IMR-90 (cell line): ENCODE measurements around the gene TNNC2. TPM values are rescaled to one million over a fixed set of nuclear protein-coding genes. Genes with fewer than 3 reads are reported as not detected.
A peak's percentile ranks its signal among the peaks of the same experiment; 100 is the strongest.

ENCODE experiments used
- ATAC-seq: fragments of 200-7000 bp; cut with Tn5 transposase; 2 replicates; pipeline ENCODE4 v1.9.1; 2020; ENCODE audit warnings: low read depth, mild to moderate bottlenecking, moderate library complexity
- BruUV-seq: library from RNA; stranded (reverse); fragments of 400-500 nt; replicated peaks from 2 replicates; lab custom pipeline; 2021; lab: Mats Ljungman, UMichigan
- CTCF ChIA-PET: fragments of 300-600 bp; formaldehyde crosslinking; extraction: SDS; loops from one replicate; lab custom pipeline; 2021; ENCODE audit warnings: antibody characterized with exemption; lab: Yijun Ruan, JAX
- POLR2A ChIA-PET: fragments of 300-600 bp; sonication (Branson Sonifier 250); formaldehyde crosslinking; loops from one replicate; lab custom pipeline; 2022; ENCODE audit warnings: antibody characterized with exemption; ENCODE audit not compliant: unreplicated experiment; lab: Charles Lee
- DNase-seq: peaks from one replicate; pipeline ENCODE4 v3.0.0; 2013
- H2AFZ ChIP-seq: replicated peaks from 2 replicates; pipeline ENCODE3; 2013; ENCODE audit warnings: low read length, mild to moderate bottlenecking; ENCODE audit not compliant: poor library complexity
- H2AK5ac ChIP-seq: 2 replicates; pipeline ENCODE4 v1.6.1; 2013; ENCODE audit warnings: low read depth, low read length, inconsistent platforms
- H2AK9ac ChIP-seq: replicated peaks from 2 replicates; pipeline ENCODE3; 2013; ENCODE audit warnings: mild to moderate bottlenecking, low read depth, low read length, moderate library complexity; ENCODE audit not compliant: poor library complexity
- H2BK120ac ChIP-seq: 2 replicates; pipeline ENCODE4 v1.6.1; 2013; ENCODE audit warnings: low read depth, low read length, inconsistent platforms
- H2BK15ac ChIP-seq: 3 replicates; pipeline ENCODE4 v1.6.1; 2013; ENCODE audit warnings: low read depth, low read length, inconsistent platforms
- H2BK20ac ChIP-seq: 2 replicates; pipeline ENCODE4 v1.6.1; 2013; ENCODE audit warnings: low read depth, mild to moderate bottlenecking, inconsistent platforms, low read length, moderate library complexity
- H2BK5ac ChIP-seq: 2 replicates; pipeline ENCODE4 v1.6.1; 2013; ENCODE audit warnings: mild to moderate bottlenecking, low read depth, low read length, inconsistent platforms; ENCODE audit not compliant: poor library complexity, severe bottlenecking
- H3K14ac ChIP-seq: replicated peaks from 2 replicates; pipeline ENCODE4 v1.6.1; 2013; ENCODE audit warnings: low read depth, low read length, inconsistent platforms
- H3K18ac ChIP-seq: 2 replicates; pipeline ENCODE4 v1.6.1; 2013; ENCODE audit warnings: low read depth, low read length, control low read depth
- H3K23ac ChIP-seq: 2 replicates; pipeline ENCODE4 v1.6.1; 2013; ENCODE audit warnings: low read depth, low read length, inconsistent platforms
- H3K27ac ChIP-seq: 2 replicates; pipeline ENCODE4 v1.5.1; 2013; ENCODE audit warnings: mild to moderate bottlenecking, control low read depth, low read length; ENCODE audit not compliant: insufficient read depth
- H3K27me3 ChIP-seq: 2 replicates; pipeline ENCODE4 v1.6.1; 2013; ENCODE audit warnings: low read length; ENCODE audit not compliant: control insufficient read depth, insufficient read depth
- H3K36me3 ChIP-seq: 2 replicates; pipeline ENCODE4 v1.6.1; 2013; ENCODE audit warnings: low read length, mixed read lengths; ENCODE audit not compliant: control insufficient read depth, insufficient read depth
- H3K4ac ChIP-seq: 2 replicates; pipeline ENCODE4 v1.6.1; 2013; ENCODE audit warnings: low read depth, low read length, inconsistent platforms
- H3K4me1 ChIP-seq: 2 replicates; pipeline ENCODE4 v1.6.1; 2013; ENCODE audit warnings: low read length, mixed read lengths; ENCODE audit not compliant: control insufficient read depth, insufficient read depth
- H3K4me2 ChIP-seq: 2 replicates; pipeline ENCODE4 v1.6.1; 2013; ENCODE audit warnings: low read depth, mild to moderate bottlenecking, control low read depth, low read length, moderate library complexity
- H3K4me3 ChIP-seq: 2 replicates; pipeline ENCODE4 v1.5.1; 2013; ENCODE audit warnings: low read depth, mild to moderate bottlenecking, control low read depth, low read length, moderate library complexity; ENCODE audit not compliant: insufficient read depth
- H3K56ac ChIP-seq: 2 replicates; pipeline ENCODE4 v1.6.1; 2013; ENCODE audit warnings: low read length, inconsistent platforms; ENCODE audit not compliant: insufficient read depth; ENCODE audit errors: extremely low read depth
- H3K79me1 ChIP-seq, 2 experiments: 2 replicates each; pipeline ENCODE4 v1.6.1; 2013; ENCODE audit warnings: low read length in 2 of 2, inconsistent platforms in 1 of 2, low read depth in 1 of 2
- H3K9ac ChIP-seq: 2 replicates; pipeline ENCODE4 v1.6.1; 2013; ENCODE audit warnings: low read depth, low read length, control low read depth
- H3K9me1 ChIP-seq: 2 replicates; pipeline ENCODE4 v1.6.1; 2013; ENCODE audit warnings: low read length, inconsistent platforms; ENCODE audit not compliant: insufficient read depth
- H3K9me3 ChIP-seq: 2 replicates; pipeline ENCODE4 v1.6.1; 2013; ENCODE audit warnings: low read length; ENCODE audit not compliant: control insufficient read depth, insufficient read depth
- H4K20me1 ChIP-seq: 2 replicates; pipeline ENCODE4 v1.6.1; 2013; ENCODE audit warnings: low read length, inconsistent platforms; ENCODE audit not compliant: insufficient read depth
- H4K5ac ChIP-seq: 2 replicates; pipeline ENCODE4 v1.6.1; 2013; ENCODE audit warnings: mild to moderate bottlenecking, low read depth, low read length, control low read depth
- H4K8ac ChIP-seq, 2 experiments: 2 replicates each; pipeline ENCODE4 v1.6.1; 2013; ENCODE audit warnings: low read depth in 2 of 2, low read length in 2 of 2, control low read depth in 1 of 2, inconsistent platforms in 1 of 2
- H4K91ac ChIP-seq: 2 replicates; pipeline ENCODE4 v1.6.1; 2013; ENCODE audit warnings: low read depth, low read length, inconsistent platforms; ENCODE audit not compliant: insufficient read depth
- BHLHE40 ChIP-seq: fragments of 150-350 bp; IDR thresholded peaks from 2 replicates; pipeline ENCODE4 v1.6.1; 2016; ENCODE audit warnings: mild to moderate bottlenecking, low read depth, low read length
- CEBPB ChIP-seq: IDR thresholded peaks from 2 replicates; pipeline ENCODE4 v1.6.1; 2012; ENCODE audit warnings: low read depth, low read length, improper control_type of control experiment
- CHD1 ChIP-seq: IDR thresholded peaks from 2 replicates; pipeline ENCODE4 v1.6.1; 2012; ENCODE audit warnings: low read depth, low read length, improper control_type of control experiment
- MAZ ChIP-seq: IDR thresholded peaks from 2 replicates; pipeline ENCODE4 v1.6.1; 2012; ENCODE audit warnings: low read depth, mild to moderate bottlenecking, low read length, improper control_type of control experiment, moderate library complexity, borderline replicate concordance
- NFE2L2 ChIP-seq: fragments of 150-350 bp; IDR thresholded peaks from 2 replicates; pipeline ENCODE4 v1.6.1; 2016; ENCODE audit warnings: low read depth, mild to moderate bottlenecking, low read length
- RCOR1 ChIP-seq: IDR thresholded peaks from 2 replicates; pipeline ENCODE4 v1.6.1; 2012; ENCODE audit warnings: mild to moderate bottlenecking, low read length, improper control_type of control experiment; ENCODE audit not compliant: insufficient replicate concordance
- SMC3 ChIP-seq: fragments of 150-350 bp; IDR thresholded peaks from 2 replicates; pipeline ENCODE4 v1.6.1; 2016; ENCODE audit warnings: low read depth, mild to moderate bottlenecking, antibody characterized with exemption, low read length, moderate library complexity
- USF2 ChIP-seq: fragments of 150-350 bp; IDR thresholded peaks from 2 replicates; pipeline ENCODE4 v1.6.1; 2017; ENCODE audit warnings: mild to moderate bottlenecking, antibody characterized with exemption, low read length, low read depth
- WGBS, 2 experiments: methylation state at CpG; one replicate each; pipeline versions ENCODE4 v1.1.5 to v1.1.7; 2013; ENCODE audit warnings: missing lambda C conversion rate in 2 of 2; ENCODE audit not compliant: insufficient read length in 1 of 2; ENCODE audit errors: extremely low coverage in 2 of 2; 5-methylcytosine and 5-hydroxymethylcytosine counted together
- dilution Hi-C: fragments of 300-500 bp; cut with HindIII; formaldehyde crosslinking; loops from one replicate; pipeline ENCODE4 v1.14.3; 2018; ENCODE audit warnings: low sequenced_read_pairs; ENCODE audit not compliant: unreplicated experiment
- in situ Hi-C: fragments of 300-500 bp; cut with MboI; formaldehyde crosslinking; loops from 3 replicates; pipeline ENCODE4 v1.14.3; 2019; ENCODE audit warnings: low sequenced_read_pairs, inconsistent platforms, mixed read lengths
- intact Hi-C: fragments of 100-400 bp; cut with micrococcal nuclease; formaldehyde crosslinking; loops from 2 replicates; pipeline ENCODE4 v1.10.0; 2022
- polyA plus RNA-seq, 3 experiments: library from polyadenylated mRNA; depleted of rRNA; stranded (reverse); fragments of >200 nt; gene quantifications; 2 replicates each; pipeline ENCODE4 v1.2.3, GENCODE V29; 2012; ENCODE audit warnings: low replicate concordance in 1 of 3
- total RNA-seq: library from RNA; depleted of rRNA; stranded (reverse); fragments of >200 nt; gene quantifications from 2 replicates; pipeline ENCODE4 v1.2.3, GENCODE V29; 2012
- TF ChIP-seq, protein P1 (sequence below): fragments of 150-350 bp; IDR thresholded peaks from 2 replicates; pipeline ENCODE4 v1.6.1; 2016; ENCODE audit warnings: low read depth, mild to moderate bottlenecking, low read length, moderate library complexity, borderline replicate concordance

Gene TNNC2
- total and polyA plus RNA-seq, 2 of the 4 experiments (the other 2 are of a cell fraction) = 0.46 TPM; not detected in 1

GRCh38 chr20:45833030-45833882 lies 6.1 kb upstream of the TNNC2 start, which contains the start of gene SNX21:
SNX21 (plus strand) TSS chr20:45833799; CDS start chr20:45833920, 121 bp downstream.
- Histone ChIP-seq H3K14ac (peak within 1 kb of the TSS; percentile 82), H3K4me3 (peak within 1 kb of the TSS; percentile 94), H3K56ac (peak within 1 kb of the TSS; percentile 85), H3K79me1 (peaks cover 15 to 27% of the 10 kb centered on the region in 2 experiments), H2AK9ac (peak within 1 kb of the TSS; percentile 97), H4K91ac (peak within 1 kb of the TSS; percentile 88), H2BK20ac (peak within 1 kb of the TSS; percentile 12; the same call in 1 of the 2 replicates), H2AK5ac (peak within 1 kb of the TSS; percentile 92), H3K9ac (peak within 1 kb of the TSS; percentile 94), H4K8ac (peak within 1 kb of the TSS; percentile 68 to 96), H3K27ac (peak within 1 kb of the TSS; percentile 81), H3K4ac (peak within 1 kb of the TSS; percentile 93), H2AFZ (peak within 1 kb of the TSS; percentile 97), H2BK5ac (peak within 1 kb of the TSS; percentile 82), H3K27me3 (no peaks in the 10 kb centered on the region), H2BK120ac (peak within 1 kb of the TSS; percentile 71), H3K36me3 (peaks cover 9% of the 10 kb centered on the region), H3K9me1 (peaks cover 17% of the 10 kb centered on the region), H3K18ac (peak within 1 kb of the TSS; percentile 82), H3K4me2 (peak within 1 kb of the TSS; percentile 98), H3K23ac (peak within 1 kb of the TSS; percentile 96), H2BK15ac (peak within 1 kb of the TSS; percentile 25; the same call in 1 of the 3 replicates), H3K9me3 (no peaks in the 10 kb centered on the region), H4K5ac (peak within 1 kb of the TSS; percentile 86), H4K20me1 (no peaks in the 10 kb centered on the region), H3K4me1 (peaks cover 20% of the 10 kb centered on the region)
- no TSS peak for BruUV-seq
- WGBS, 2 experiments = 0% methylated on average over 11 of the region's 35 CpGs; no CpG with 5 or more reads in 1 of the 2 experiments
- no peak for TF ChIP-seq CHD1
- TF ChIP-seq BHLHE40 = no peak
- TF ChIP-seq RCOR1 = no peak
- peak; percentile 69; the same call in 1 of the 2 replicates for TF ChIP-seq MAZ
- TF ChIP-seq, protein P1, sequence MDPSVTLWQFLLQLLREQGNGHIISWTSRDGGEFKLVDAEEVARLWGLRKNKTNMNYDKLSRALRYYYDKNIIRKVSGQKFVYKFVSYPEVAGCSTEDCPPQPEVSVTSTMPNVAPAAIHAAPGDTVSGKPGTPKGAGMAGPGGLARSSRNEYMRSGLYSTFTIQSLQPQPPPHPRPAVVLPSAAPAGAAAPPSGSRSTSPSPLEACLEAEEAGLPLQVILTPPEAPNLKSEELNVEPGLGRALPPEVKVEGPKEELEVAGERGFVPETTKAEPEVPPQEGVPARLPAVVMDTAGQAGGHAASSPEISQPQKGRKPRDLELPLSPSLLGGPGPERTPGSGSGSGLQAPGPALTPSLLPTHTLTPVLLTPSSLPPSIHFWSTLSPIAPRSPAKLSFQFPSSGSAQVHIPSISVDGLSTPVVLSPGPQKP = no peak
- no peak for TF ChIP-seq SMC3
- no peak for TF ChIP-seq NFE2L2
- TF ChIP-seq USF2 = no peak
- TF ChIP-seq CEBPB = peak; percentile 98
- ChIA-PET CTCF (no interaction called here), POLR2A (no interaction called here)
- peak; percentile 94 for DNase-seq
- dilution Hi-C loops = no loop called here
- in situ Hi-C loops = no loop called here
- intact Hi-C loops = loop anchor here (10.0 kb wide), 1 partner anchor 102 kb away; the partner anchor contains the start of gene PCIF1
- peak; percentile 91 for ATAC-seq
